ENCODE measurements around the gene CAMTA1. TPM values are rescaled to one million over a fixed set of nuclear protein-coding genes. Genes with fewer than 3 reads are reported as not detected.

CAMTA1 gene
- total and polyA plus RNA-seq, 9 of the 15 experiments (the other 6 are each of a cell fraction or from before 2014, with no cell fraction given), result 43.9 to 161 (median 65.9) TPM

GRCh38 chr1:7255303-7256058 is 470.2 kb downstream of the CAMTA1 start:
- Histone ChIP-seq H3K9me1 (ENCODE audit: control insufficient read depth, insufficient read depth, low read length) (no peaks in the 10 kb centered on the region), H3K4me2 (ENCODE audit: insufficient read depth, low read length) (no peak overlapping the region), H2AFZ (ENCODE audit: low read depth, low read length) (no peak overlapping the region), H3K4me3 (no peak overlapping the region), H3K27me3 (ENCODE audit: control insufficient read depth in 2 of 2, insufficient read depth in 2 of 2, low read length in 2 of 2) (peaks cover 48 to 59% of the 10 kb centered on the region in 2 experiments), H3K27ac (ENCODE audit: extremely low read depth, low read depth, low read length) (no peak overlapping the region), H3K36me3 (ENCODE audit: control insufficient read depth, insufficient read depth, low read length) (no peaks in the 10 kb centered on the region), H4K20me1 (replicated peaks; ENCODE audit: control insufficient read depth, insufficient read depth, low read length) (peaks cover 7% of the 10 kb centered on the region; the same call in 1 of the 2 replicates), H3K9me3 (replicated peaks; ENCODE audit: control insufficient read depth, insufficient read depth, low read depth, low read length) (no peaks in the 10 kb centered on the region), H3K9ac (ENCODE audit: insufficient read depth in 1 of 2, low read depth in 2 of 2, low read length in 2 of 2) (no peak overlapping the region), H3K79me2 (ENCODE audit: control insufficient read depth, insufficient read depth, low read length) (no peaks in the 10 kb centered on the region), H3K4me1 (replicated peaks in 1 of 2; ENCODE audit: control insufficient read depth in 2 of 2, insufficient read depth in 2 of 2, low read length in 2 of 2) (no peaks in the 10 kb centered on the region)
- FAIRE-seq, result no peak
- ChIA-PET CTCF (ENCODE audit: low intra/inter-chr PET ratio) (no interaction called here), POLR2A (interaction anchor here (1.0 kb wide), 1 partner anchor 8 kb away, joined by 3 read pairs; no protein-coding TSS in a partner anchor)
- no peak for TF ChIP-seq TCF15 (CRISPR knock-in tag; IDR thresholded peaks at IDR 0.05)
- TF ChIP-seq, protein P1, sequence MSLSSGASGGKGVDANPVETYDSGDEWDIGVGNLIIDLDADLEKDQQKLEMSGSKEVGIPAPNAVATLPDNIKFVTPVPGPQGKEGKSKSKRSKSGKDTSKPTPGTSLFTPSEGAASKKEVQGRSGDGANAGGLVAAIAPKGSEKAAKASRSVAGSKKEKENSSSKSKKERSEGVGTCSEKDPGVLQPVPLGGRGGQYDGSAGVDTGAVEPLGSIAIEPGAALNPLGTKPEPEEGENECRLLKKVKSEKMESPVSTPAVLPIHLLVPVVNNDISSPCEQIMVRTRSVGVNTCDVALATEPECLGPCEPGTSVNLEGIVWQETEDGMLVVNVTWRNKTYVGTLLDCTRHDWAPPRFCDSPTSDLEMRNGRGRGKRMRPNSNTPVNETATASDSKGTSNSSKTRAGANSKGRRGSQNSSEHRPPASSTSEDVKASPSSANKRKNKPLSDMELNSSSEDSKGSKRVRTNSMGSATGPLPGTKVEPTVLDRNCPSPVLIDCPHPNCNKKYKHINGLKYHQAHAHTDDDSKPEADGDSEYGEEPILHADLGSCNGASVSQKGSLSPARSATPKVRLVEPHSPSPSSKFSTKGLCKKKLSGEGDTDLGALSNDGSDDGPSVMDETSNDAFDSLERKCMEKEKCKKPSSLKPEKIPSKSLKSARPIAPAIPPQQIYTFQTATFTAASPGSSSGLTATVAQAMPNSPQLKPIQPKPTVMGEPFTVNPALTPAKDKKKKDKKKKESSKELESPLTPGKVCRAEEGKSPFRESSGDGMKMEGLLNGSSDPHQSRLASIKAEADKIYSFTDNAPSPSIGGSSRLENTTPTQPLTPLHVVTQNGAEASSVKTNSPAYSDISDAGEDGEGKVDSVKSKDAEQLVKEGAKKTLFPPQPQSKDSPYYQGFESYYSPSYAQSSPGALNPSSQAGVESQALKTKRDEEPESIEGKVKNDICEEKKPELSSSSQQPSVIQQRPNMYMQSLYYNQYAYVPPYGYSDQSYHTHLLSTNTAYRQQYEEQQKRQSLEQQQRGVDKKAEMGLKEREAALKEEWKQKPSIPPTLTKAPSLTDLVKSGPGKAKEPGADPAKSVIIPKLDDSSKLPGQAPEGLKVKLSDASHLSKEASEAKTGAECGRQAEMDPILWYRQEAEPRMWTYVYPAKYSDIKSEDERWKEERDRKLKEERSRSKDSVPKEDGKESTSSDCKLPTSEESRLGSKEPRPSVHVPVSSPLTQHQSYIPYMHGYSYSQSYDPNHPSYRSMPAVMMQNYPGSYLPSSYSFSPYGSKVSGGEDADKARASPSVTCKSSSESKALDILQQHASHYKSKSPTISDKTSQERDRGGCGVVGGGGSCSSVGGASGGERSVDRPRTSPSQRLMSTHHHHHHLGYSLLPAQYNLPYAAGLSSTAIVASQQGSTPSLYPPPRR (CRISPR knock-in tag; IDR thresholded peaks at IDR 0.05; ENCODE audit: borderline replicate concordance), result no peak
- TF ChIP-seq CHCHD3 (CRISPR knock-in tag; IDR thresholded peaks at IDR 0.05), result no peak
- no peak for TF ChIP-seq ZNF561 (CRISPR knock-in tag; conservative IDR thresholded peaks at IDR 0.05)
- TF ChIP-seq SMARCC2 (IDR thresholded peaks at IDR 0.05; ENCODE audit: low read depth), result no peak
- TF ChIP-seq LCOR (CRISPR knock-in tag; IDR thresholded peaks at IDR 0.05), result no peak
- no peak for TF ChIP-seq ZBTB34 (CRISPR knock-in tag; IDR thresholded peaks at IDR 0.05)
- no peak for TF ChIP-seq SMARCA4 (IDR thresholded peaks at IDR 0.05)
- no peak for TF ChIP-seq NFATC3 (IDR thresholded peaks at IDR 0.05)
- no peak for TF ChIP-seq HMG20A (CRISPR knock-in tag; conservative IDR thresholded peaks at IDR 0.05)
- TF ChIP-seq CCNT2 (IDR thresholded peaks at IDR 0.05; ENCODE audit: borderline replicate concordance, extremely low read depth, insufficient read length, low read depth, low read length), result no peak
- no peak for TF ChIP-seq SMARCE1 (IDR thresholded peaks at IDR 0.05)
- no peak for TF ChIP-seq NFIX (CRISPR knock-in tag; IDR thresholded peaks at IDR 0.05; ENCODE audit: low read depth)
- in situ Hi-C loops (cut with MboI), result no loop called here
- no peak for ATAC-seq
- BruUV-seq (replicated peaks), result no TSS peak
- under 1% methylated on average over 13 of the region's 13 CpGs for WGBS (ENCODE audit: insufficient coverage, low coverage, missing lambda C conversion rate)
- DNase-seq (ENCODE audit: extremely low read depth in 1 of 4, low spot score in 3 of 4), result no peak
- intact Hi-C loops (cut with micrococcal nuclease), result no loop called here
